Stimulated activated CD8-positive, alpha-beta memory T cell treated with anti-CD3 and anti-CD28 coated beads, Interleukin-15, amount 100 ng/mL, for 24 hours (primary cell): Measurements from ENCODE around the gene FGF3.
"Not testable (repeated sequence)": the region's sequence is repeated elsewhere in the genome, so short reads cannot be mapped to it uniquely, and the experiment has no call there.

Experiments
- DNase-seq: peaks from one replicate; pipeline ENCODE4 v3.0.0-alpha.2; 2020; ENCODE audit warnings: low read depth

The FGF3 gene

DNA sequence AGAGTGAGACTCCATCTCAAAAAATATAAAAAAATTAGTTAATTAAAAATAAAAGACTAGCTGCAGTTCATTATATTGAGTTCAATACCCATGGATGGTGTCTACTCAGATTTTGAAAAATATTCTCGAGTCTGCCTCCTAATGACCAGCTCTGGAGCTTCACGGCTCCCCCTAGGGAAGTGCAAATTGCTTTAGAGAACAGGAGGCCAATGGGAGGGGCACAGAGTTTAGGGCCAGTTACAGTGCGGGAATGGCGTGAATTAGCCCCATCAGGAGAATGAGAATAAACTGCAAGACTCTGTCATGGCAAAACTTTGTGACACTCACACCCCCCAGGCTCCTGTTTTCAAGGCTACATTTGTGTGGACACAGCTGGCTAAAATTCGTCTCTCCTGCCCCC, 48.7 kb downstream of the FGF3 start:
- no peak for DNase-seq

DNA sequence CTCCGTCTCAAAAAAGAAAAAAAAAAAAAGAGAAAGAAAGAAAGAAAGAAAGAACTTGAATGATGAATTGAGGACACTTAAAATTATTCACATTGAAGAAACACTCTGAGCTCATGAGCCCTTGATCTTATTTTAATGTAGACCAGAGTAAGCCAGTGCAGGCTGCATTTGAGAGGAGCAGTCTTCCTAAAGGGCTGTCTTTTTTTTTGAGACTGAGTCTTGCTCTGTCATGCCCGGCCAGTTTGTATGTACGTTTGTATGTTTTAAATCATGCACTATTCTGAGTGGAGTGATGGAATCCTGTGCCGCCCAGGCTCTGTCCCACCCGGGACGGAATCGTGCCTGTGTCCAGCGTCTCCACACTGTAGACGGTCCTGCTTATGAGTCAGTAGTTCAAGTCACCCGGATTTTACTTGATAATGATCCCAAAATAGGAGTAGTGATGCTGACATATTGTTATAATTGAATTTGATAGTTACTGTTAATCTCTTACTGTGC, 53.7 kb downstream of the FGF3 start:
- DNase-seq: no peak

DNA sequence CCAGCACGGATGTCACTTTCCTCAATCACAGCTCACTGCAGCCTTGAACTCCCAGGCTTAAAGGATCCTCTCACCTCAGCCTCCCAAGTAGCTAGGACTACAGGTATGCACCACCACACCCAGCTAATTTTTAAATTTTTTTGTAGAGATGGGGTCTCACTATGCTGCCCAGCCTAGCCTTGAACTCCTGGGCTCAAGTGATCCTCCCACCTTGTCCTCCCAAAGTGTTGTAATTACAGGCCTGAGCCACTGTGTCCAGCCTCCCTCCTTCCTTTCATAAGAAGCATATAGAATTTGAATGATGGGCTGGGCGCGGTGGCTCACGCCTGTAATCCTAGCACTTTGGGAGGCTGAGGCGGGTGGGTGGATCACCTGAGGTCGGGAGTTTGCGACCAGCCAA, 54.3 kb downstream of the FGF3 start:
- DNase-seq: not testable (repeated sequence)

DNA sequence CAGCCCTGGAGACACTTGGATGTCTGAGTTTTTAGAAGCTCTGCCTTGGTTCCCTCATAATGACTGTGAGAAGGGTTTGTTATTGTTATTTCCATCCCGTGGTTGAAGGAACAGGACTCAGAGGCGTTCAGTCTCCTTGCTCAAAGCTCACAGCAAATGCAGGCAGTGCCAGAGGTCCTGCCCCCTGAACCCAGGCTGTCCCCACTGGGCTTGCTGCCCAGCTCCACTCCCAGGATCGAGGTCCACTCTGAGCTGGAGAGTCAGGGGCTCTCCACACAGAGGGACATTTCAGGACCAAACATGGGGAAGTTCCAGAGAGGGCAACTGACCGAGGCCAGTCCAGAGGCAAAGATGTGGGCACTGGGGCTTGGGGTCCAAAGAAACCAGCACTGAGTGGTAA, 58.9 kb downstream of the FGF3 start:
- no peak for DNase-seq
